Neuronal stem cell (in vitro differentiated cells): ENCODE results near the gene OTOA.
"Not testable (repeated sequence)": the region's sequence is repeated elsewhere in the genome, so short reads cannot be mapped to it uniquely, and the experiment has no call there.

ENCODE experiments used
- DNase-seq: peaks from one replicate; pipeline ENCODE4 v3.0.0-alpha.2; 2013; ENCODE audit warnings: low spot score
- H2AFZ ChIP-seq: one replicate; pipeline ENCODE4 v1.6.1; 2013; ENCODE audit warnings: mild to moderate bottlenecking, low read length, inconsistent platforms
- H2AK5ac ChIP-seq: 2 replicates; pipeline ENCODE4 v1.6.1; 2013; ENCODE audit warnings: low read depth, mild to moderate bottlenecking, inconsistent platforms, low read length, moderate library complexity, mixed read lengths
- H2BK120ac ChIP-seq: 2 replicates; pipeline ENCODE4 v1.6.1; 2013; ENCODE audit warnings: low read depth, mild to moderate bottlenecking, inconsistent platforms, low read length, moderate library complexity, mixed read lengths
- H2BK12ac ChIP-seq: one replicate; pipeline ENCODE4 v1.6.1; 2013; ENCODE audit warnings: low read length, inconsistent platforms
- H2BK15ac ChIP-seq: 2 replicates; pipeline ENCODE4 v1.6.1; 2013; ENCODE audit warnings: mild to moderate bottlenecking, low read length, inconsistent platforms, mixed read lengths
- H2BK5ac ChIP-seq: one replicate; pipeline ENCODE4 v1.6.1; 2013; ENCODE audit warnings: inconsistent platforms, mild to moderate bottlenecking, low read length, moderate library complexity
- H3K14ac ChIP-seq: one replicate; pipeline ENCODE4 v1.6.1; 2013; ENCODE audit warnings: low read length, inconsistent platforms
- H3K18ac ChIP-seq: 2 replicates; pipeline ENCODE4 v1.6.1; 2013; ENCODE audit warnings: low read length, inconsistent platforms
- H3K23ac ChIP-seq: 2 replicates; pipeline ENCODE4 v1.6.1; 2013; ENCODE audit warnings: low read depth, mild to moderate bottlenecking, mixed read lengths, low read length, inconsistent platforms; ENCODE audit not compliant: poor library complexity
- H3K27ac ChIP-seq: replicated peaks from 3 replicates; pipeline ENCODE4 v1.5.1; 2013; ENCODE audit warnings: low read length, inconsistent platforms
- H3K27me3 ChIP-seq, 3 experiments: 2 replicates each; pipeline ENCODE4 v1.6.1; 2013; ENCODE audit warnings: low read length in 3 of 3, mild to moderate bottlenecking in 2 of 3, inconsistent platforms in 1 of 3, low read depth in 1 of 3, mixed read lengths in 1 of 3, moderate library complexity in 1 of 3; ENCODE audit not compliant: control insufficient read depth in 3 of 3, insufficient read depth in 3 of 3
- H3K36me3 ChIP-seq, 2 donors: replicated peaks in 1 of 2; 2 replicates each; pipeline ENCODE4 v1.6.1; 2013; ENCODE audit warnings: low read length in 2 of 2; ENCODE audit not compliant: control insufficient read depth in 2 of 2, insufficient read depth in 2 of 2
- H3K4ac ChIP-seq: 2 replicates; pipeline ENCODE4 v1.6.1; 2013; ENCODE audit warnings: inconsistent platforms, mild to moderate bottlenecking, low read length, moderate library complexity
- H3K4me1 ChIP-seq, 2 donors: 1 replicate in 1 of 2; 2 replicates in 1 of 2; pipeline ENCODE4 v1.6.1; 2013; ENCODE audit warnings: low read length in 2 of 2, low read depth in 1 of 2; ENCODE audit not compliant: control insufficient read depth in 2 of 2, insufficient read depth in 1 of 2
- H3K4me2 ChIP-seq: one replicate; pipeline ENCODE4 v1.6.1; 2013; ENCODE audit warnings: mild to moderate bottlenecking, low read length, inconsistent platforms; ENCODE audit not compliant: insufficient read depth, poor library complexity, severe bottlenecking
- H3K4me3 ChIP-seq, 2 donors: 2 replicates each; pipeline ENCODE4 v1.5.1; 2013; ENCODE audit warnings: low read length in 2 of 2, mild to moderate bottlenecking in 2 of 2, inconsistent platforms in 1 of 2, moderate library complexity in 1 of 2
- H3K79me1 ChIP-seq: one replicate; pipeline ENCODE4 v1.6.1; 2013; ENCODE audit warnings: low read depth, mild to moderate bottlenecking, inconsistent platforms, low read length, moderate library complexity
- H3K9ac ChIP-seq: one replicate; pipeline ENCODE4 v1.6.1; 2013; ENCODE audit warnings: mild to moderate bottlenecking, low read depth, low read length, inconsistent platforms; ENCODE audit not compliant: poor library complexity
- H3K9me3 ChIP-seq, 2 donors: replicated peaks in 1 of 2; 2 replicates each; pipeline versions ENCODE3 to v1.6.1; 2013; ENCODE audit warnings: low read length in 2 of 2, mild to moderate bottlenecking in 2 of 2, inconsistent platforms in 1 of 2, low read depth in 1 of 2, mixed read lengths in 1 of 2, moderate library complexity in 1 of 2; ENCODE audit not compliant: control insufficient read depth in 2 of 2, insufficient read depth in 1 of 2
- H4K8ac ChIP-seq: one replicate; pipeline ENCODE4 v1.6.1; 2013; ENCODE audit warnings: low read depth, mild to moderate bottlenecking, inconsistent platforms, low read length, moderate library complexity
- H4K91ac ChIP-seq: one replicate; pipeline ENCODE4 v1.6.1; 2013; ENCODE audit warnings: low read length, low read depth, mild to moderate bottlenecking, inconsistent platforms; ENCODE audit not compliant: poor library complexity
- WGBS, 2 donors: extraction: QIAGEN DNeasy Blood & Tissue Kit; methylation state at CpG; one replicate each; pipeline ENCODE4 v1.1.7; 2013; ENCODE audit warnings: missing lambda C conversion rate in 2 of 2, mixed read lengths in 1 of 2; ENCODE audit not compliant: insufficient read length in 2 of 2, insufficient replicate concordance in 1 of 2; ENCODE audit errors: extremely low coverage in 2 of 2; 5-methylcytosine and 5-hydroxymethylcytosine counted together

OTOA gene

GRCh38 chr16:21740637-21741036 lies 76.9 kb downstream of the OTOA start:
- not testable (repeated sequence) for H4K91ac ChIP-seq, H3K27ac ChIP-seq, H2BK15ac ChIP-seq, H3K79me1 ChIP-seq, H3K27me3 ChIP-seq, H3K14ac ChIP-seq, H3K9me3 ChIP-seq, DNase-seq, H2BK120ac ChIP-seq, H3K9ac ChIP-seq, H3K4me1 ChIP-seq, H3K4ac ChIP-seq, H2BK5ac ChIP-seq, H2BK12ac ChIP-seq, H3K4me2 ChIP-seq, H3K36me3 ChIP-seq, H2AK5ac ChIP-seq, H3K4me3 ChIP-seq, H4K8ac ChIP-seq, H3K18ac ChIP-seq, H2AFZ ChIP-seq, H3K23ac ChIP-seq
- WGBS, 2 donors = no CpG with 5 or more reads among the region's 7 CpGs

- not testable (repeated sequence) for H3K36me3 ChIP-seq, H2BK12ac ChIP-seq, H2BK5ac ChIP-seq, H2BK15ac ChIP-seq, H3K9me3 ChIP-seq, H3K4me3 ChIP-seq, H3K4ac ChIP-seq, H2AFZ ChIP-seq, H3K79me1 ChIP-seq, H3K9ac ChIP-seq, H2BK120ac ChIP-seq, H3K27ac ChIP-seq, H3K4me2 ChIP-seq, H3K4me1 ChIP-seq, DNase-seq, H3K27me3 ChIP-seq, H3K18ac ChIP-seq, H4K8ac ChIP-seq, H2AK5ac ChIP-seq, H3K14ac ChIP-seq, H3K23ac ChIP-seq, H4K91ac ChIP-seq
- WGBS, 2 donors = no CpG with 5 or more reads among the region's 12 CpGs
Observed at GRCh38 chr16:21756192-21757079, 92.7 kb downstream of the OTOA start.

- H4K91ac ChIP-seq, H3K36me3 ChIP-seq, H3K18ac ChIP-seq, DNase-seq, H3K4me3 ChIP-seq, H2BK120ac ChIP-seq, H3K9me3 ChIP-seq, H2AFZ ChIP-seq, H3K4ac ChIP-seq, H3K79me1 ChIP-seq, H2BK5ac ChIP-seq, H2AK5ac ChIP-seq, H2BK12ac ChIP-seq, H4K8ac ChIP-seq, H3K27ac ChIP-seq, H3K9ac ChIP-seq, H3K27me3 ChIP-seq, H3K4me1 ChIP-seq, H3K23ac ChIP-seq, H3K14ac ChIP-seq, H3K4me2 ChIP-seq, H2BK15ac ChIP-seq: not testable (repeated sequence)
- WGBS, 2 donors = no CpG with 5 or more reads among the region's 31 CpGs
Observed at GRCh38 chr16:21757080-21757671, 93.4 kb downstream of the OTOA start.

GRCh38 chr16:21768280-21768679 lies 104.5 kb downstream of the OTOA start:
- H4K91ac ChIP-seq, H2AFZ ChIP-seq, H3K9ac ChIP-seq, H3K4me3 ChIP-seq, H3K9me3 ChIP-seq, H4K8ac ChIP-seq, H2BK15ac ChIP-seq, H3K4me2 ChIP-seq, H2BK120ac ChIP-seq, H3K27me3 ChIP-seq, DNase-seq, H3K4me1 ChIP-seq, H3K23ac ChIP-seq, H3K18ac ChIP-seq, H3K36me3 ChIP-seq, H3K4ac ChIP-seq, H3K27ac ChIP-seq, H2BK12ac ChIP-seq, H2BK5ac ChIP-seq, H2AK5ac ChIP-seq, H3K14ac ChIP-seq, H3K79me1 ChIP-seq: not testable (repeated sequence)
- no CpG with 5 or more reads among the region's 2 CpGs for WGBS, 2 donors
